ENCODE results near the gene CAPN1.

GRCh38 chr11:65165410-65166317, 16.1 kb upstream of the CAPN1 start:
- TF ChIP-seq CTCF (conservative IDR thresholded peaks at IDR 0.05; ENCODE audit: low read length) (no peak), EZH2phosphoT487 (IDR thresholded peaks at IDR 0.05; ENCODE audit: borderline replicate concordance, low read depth, low read length) (no peak)
